DND-41 (cell line): ENCODE data around the gene PROZ.

Source experiments
- EZH2 ChIP-seq: IDR thresholded peaks from 3 replicates; pipeline ENCODE4 v1.6.1; 2012; ENCODE audit warnings: borderline replicate concordance, low read depth, mild to moderate bottlenecking, moderate library complexity, low read length, inconsistent platforms; ENCODE audit not compliant: severe bottlenecking
- TF ChIP-seq, protein P1 (sequence below): IDR thresholded peaks from 2 replicates; pipeline ENCODE4 v1.5.1; 2012; ENCODE audit warnings: borderline replicate concordance, low read length, moderate library complexity, mild to moderate bottlenecking; ENCODE audit not compliant: poor library complexity, severe bottlenecking; ENCODE audit errors: extremely low read depth

DNA sequence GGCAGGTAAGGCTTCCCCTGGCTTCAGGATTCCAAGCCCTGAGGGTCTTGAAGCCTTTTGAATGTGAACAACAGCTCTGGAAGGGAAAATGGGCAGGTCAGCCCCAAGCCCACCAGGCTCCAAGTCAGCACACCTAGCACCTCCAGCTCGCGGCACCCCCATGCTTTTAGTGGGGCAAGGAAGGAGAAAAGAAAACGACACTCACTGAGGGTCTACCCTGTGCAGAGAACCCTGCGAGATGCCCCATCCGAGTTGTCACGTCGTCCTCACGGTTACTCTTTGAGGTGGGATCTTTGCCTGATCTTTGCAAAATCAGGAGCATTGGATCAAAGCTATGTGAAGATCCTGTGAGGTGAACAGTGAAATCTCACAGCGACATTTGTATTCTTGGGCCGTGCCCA is 41.6 kb upstream of the PROZ start:
- TF ChIP-seq EZH2 = no peak
- TF ChIP-seq, protein P1, sequence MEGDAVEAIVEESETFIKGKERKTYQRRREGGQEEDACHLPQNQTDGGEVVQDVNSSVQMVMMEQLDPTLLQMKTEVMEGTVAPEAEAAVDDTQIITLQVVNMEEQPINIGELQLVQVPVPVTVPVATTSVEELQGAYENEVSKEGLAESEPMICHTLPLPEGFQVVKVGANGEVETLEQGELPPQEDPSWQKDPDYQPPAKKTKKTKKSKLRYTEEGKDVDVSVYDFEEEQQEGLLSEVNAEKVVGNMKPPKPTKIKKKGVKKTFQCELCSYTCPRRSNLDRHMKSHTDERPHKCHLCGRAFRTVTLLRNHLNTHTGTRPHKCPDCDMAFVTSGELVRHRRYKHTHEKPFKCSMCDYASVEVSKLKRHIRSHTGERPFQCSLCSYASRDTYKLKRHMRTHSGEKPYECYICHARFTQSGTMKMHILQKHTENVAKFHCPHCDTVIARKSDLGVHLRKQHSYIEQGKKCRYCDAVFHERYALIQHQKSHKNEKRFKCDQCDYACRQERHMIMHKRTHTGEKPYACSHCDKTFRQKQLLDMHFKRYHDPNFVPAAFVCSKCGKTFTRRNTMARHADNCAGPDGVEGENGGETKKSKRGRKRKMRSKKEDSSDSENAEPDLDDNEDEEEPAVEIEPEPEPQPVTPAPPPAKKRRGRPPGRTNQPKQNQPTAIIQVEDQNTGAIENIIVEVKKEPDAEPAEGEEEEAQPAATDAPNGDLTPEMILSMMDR = no peak
